H1 (cell line): ENCODE data around the gene FRY. TPM values are rescaled to one million over a fixed set of nuclear protein-coding genes. Genes with fewer than 3 reads are reported as not detected.

ENCODE experiments used
- CTCF ChIA-PET: fragments of 300-600 bp; sonication (Branson Sonifier 250); formaldehyde crosslinking; loops from one replicate; lab custom pipeline; 2021; ENCODE audit not compliant: partially characterized antibody; lab: Charles Lee
- POLR2A ChIA-PET: fragments of 300-600 bp; sonication (Branson Sonifier 250); formaldehyde crosslinking; loops from one replicate; lab custom pipeline; 2021; ENCODE audit warnings: inconsistent platforms; ENCODE audit not compliant: partially characterized antibody; lab: Charles Lee
- DNase-seq, 2 experiments: peaks; one replicate each; pipeline versions ENCODE4 v3.0.0 to v3.0.0-alpha.2; 2010 to 2022; ENCODE audit warnings: low spot score in 2 of 2, low read depth in 1 of 2, mixed read lengths in 1 of 2
- FAIRE-seq: peaks from 2 replicates; lab custom pipeline; 2011; peaks lifted over from hg19 to GRCh38; lab: Jason Lieb, UNC
- H2AFZ ChIP-seq: 2 replicates; pipeline ENCODE4 v1.8.1; 2012; ENCODE audit warnings: low read length, inconsistent platforms
- H2AK5ac ChIP-seq: 2 replicates; pipeline ENCODE4 v1.6.1; 2013; ENCODE audit warnings: low read depth, low read length
- H2BK120ac ChIP-seq: replicated peaks from 2 replicates; pipeline ENCODE3; 2013; ENCODE audit warnings: low read depth, low read length, inconsistent platforms
- H2BK12ac ChIP-seq: 2 replicates; pipeline ENCODE4 v1.6.1; 2013; ENCODE audit warnings: low read depth, low read length
- H2BK15ac ChIP-seq: 2 replicates; pipeline ENCODE4 v1.6.1; 2013; ENCODE audit warnings: low read length
- H2BK20ac ChIP-seq: 2 replicates; pipeline ENCODE4 v1.6.1; 2013; ENCODE audit warnings: low read length
- H2BK5ac ChIP-seq: 2 replicates; pipeline ENCODE4 v1.6.1; 2013; ENCODE audit warnings: low read depth, low read length
- H3K14ac ChIP-seq: 2 replicates; pipeline ENCODE4 v1.6.1; 2013; ENCODE audit warnings: inconsistent platforms; ENCODE audit not compliant: insufficient read length
- H3K18ac ChIP-seq: 2 replicates; pipeline ENCODE4 v1.6.1; 2013; ENCODE audit warnings: low read length; ENCODE audit errors: extremely low read depth
- H3K23ac ChIP-seq: 2 replicates; pipeline ENCODE4 v1.6.1; 2013; ENCODE audit warnings: inconsistent platforms; ENCODE audit not compliant: insufficient read length
- H3K23me2 ChIP-seq: 2 replicates; pipeline ENCODE4 v1.6.1; 2013; ENCODE audit warnings: low read depth, low read length
- H3K27ac ChIP-seq: 2 replicates; pipeline ENCODE4 v1.6.1; 2011; ENCODE audit warnings: low read depth, low read length, inconsistent platforms
- H3K27me3 ChIP-seq, 4 experiments: replicated peaks in 1 of 4; 1 replicate in 1 of 4; 2 replicates in 3 of 4; pipeline versions ENCODE4 v1.6.1 to v1.8.1; 2011 to 2013; ENCODE audit warnings: low read length in 3 of 4, mild to moderate bottlenecking in 3 of 4, inconsistent platforms in 2 of 4, mixed read lengths in 2 of 4, moderate library complexity in 1 of 4; ENCODE audit not compliant: control insufficient read depth in 3 of 4, insufficient read depth in 3 of 4; ENCODE audit errors: extremely low read depth in 1 of 4
- H3K36me3 ChIP-seq, 4 experiments: 2 replicates each; pipeline versions ENCODE4 v1.6.1 to v1.8.1; 2011 to 2013; ENCODE audit warnings: mild to moderate bottlenecking in 4 of 4, low read length in 3 of 4, moderate library complexity in 2 of 4, control low read depth in 1 of 4, inconsistent platforms in 1 of 4; ENCODE audit not compliant: insufficient read depth in 4 of 4, control insufficient read depth in 2 of 4
- H3K4ac ChIP-seq: replicated peaks from 2 replicates; pipeline ENCODE3; 2013; ENCODE audit warnings: low read length, low read depth, mixed read lengths, inconsistent platforms; ENCODE audit not compliant: insufficient read length
- H3K4me1 ChIP-seq, 4 experiments: replicated peaks in 1 of 4; 1 replicate in 1 of 4; 2 replicates in 3 of 4; pipeline versions ENCODE4 v1.6.1 to v1.8.1; 2011 to 2013; ENCODE audit warnings: low read length in 3 of 4, inconsistent platforms in 2 of 4, mixed read lengths in 1 of 4; ENCODE audit not compliant: insufficient read depth in 4 of 4, control insufficient read depth in 3 of 4
- H3K4me2 ChIP-seq, 2 experiments: 2 replicates each; pipeline versions ENCODE4 v1.6.1 to v1.8.1; 2011 to 2013; ENCODE audit warnings: low read depth in 2 of 2, low read length in 2 of 2, control low read depth in 1 of 2, inconsistent platforms in 1 of 2, mild to moderate bottlenecking in 1 of 2; ENCODE audit not compliant: insufficient read depth in 1 of 2
- H3K4me3 ChIP-seq, 4 experiments: fragments of 200-600, 300-600 bp in 1 of 4; sonication (generic), shearing (Covaris generic), sonication (Bioruptor Twin) in 1 of 4; 2 replicates each; pipeline versions ENCODE4 v1.5.1 to v1.8.1; 2011 to 2016; ENCODE audit warnings: low read length in 4 of 4, low read depth in 3 of 4, control low read depth in 2 of 4, inconsistent platforms in 2 of 4, mild to moderate bottlenecking in 2 of 4, mixed read lengths in 1 of 4, moderate library complexity in 1 of 4; ENCODE audit not compliant: insufficient read depth in 2 of 4; ENCODE audit errors: extremely low read depth in 1 of 4
- H3K56ac ChIP-seq: replicated peaks from 2 replicates; pipeline ENCODE3; 2013; ENCODE audit warnings: low read depth, mild to moderate bottlenecking, mixed read lengths, low read length, inconsistent platforms; ENCODE audit not compliant: insufficient read length
- H3K79me1 ChIP-seq: 2 replicates; pipeline ENCODE4 v1.6.1; 2013; ENCODE audit warnings: low read depth, low read length, control low read depth
- H3K79me2 ChIP-seq, 2 experiments: 2 replicates each; pipeline versions ENCODE4 v1.6.1 to v1.8.1; 2012 to 2013; ENCODE audit warnings: low read length in 2 of 2, mild to moderate bottlenecking in 2 of 2, inconsistent platforms in 1 of 2; ENCODE audit not compliant: insufficient read depth in 2 of 2, control insufficient read depth in 1 of 2
- H3K9ac ChIP-seq, 4 experiments: replicated peaks in 1 of 4; 1 replicate in 1 of 4; 2 replicates in 3 of 4; pipeline versions ENCODE4 v1.6.1 to v1.8.1; 2011 to 2013; ENCODE audit warnings: low read depth in 3 of 4, low read length in 3 of 4, control low read depth in 2 of 4, mild to moderate bottlenecking in 2 of 4, moderate library complexity in 2 of 4, inconsistent platforms in 1 of 4; ENCODE audit errors: extremely low read depth in 1 of 4
- H3K9me3 ChIP-seq, 2 experiments: 2 replicates each; pipeline versions ENCODE4 v1.6.1 to v1.8.1; 2012 to 2013; ENCODE audit warnings: mild to moderate bottlenecking in 2 of 2, moderate library complexity in 2 of 2, control low read depth in 1 of 2, inconsistent platforms in 1 of 2, low read depth in 1 of 2, low read length in 1 of 2, mixed read lengths in 1 of 2; ENCODE audit not compliant: insufficient read depth in 2 of 2
- H4K20me1 ChIP-seq, 2 experiments: replicated peaks in 1 of 2; 2 replicates each; pipeline versions ENCODE3 to v1.8.1; 2011 to 2013; ENCODE audit warnings: inconsistent platforms in 2 of 2, low read length in 2 of 2, mild to moderate bottlenecking in 1 of 2; ENCODE audit not compliant: insufficient read depth in 2 of 2, control insufficient read depth in 1 of 2
- H4K5ac ChIP-seq: 2 replicates; pipeline ENCODE4 v1.6.1; 2013; ENCODE audit warnings: low read length, low read depth, mixed read lengths, inconsistent platforms; ENCODE audit not compliant: insufficient read length
- H4K8ac ChIP-seq: 2 replicates; pipeline ENCODE4 v1.8.0; 2013; ENCODE audit warnings: mild to moderate bottlenecking, moderate library complexity, low read length, inconsistent platforms; ENCODE audit not compliant: insufficient read depth; ENCODE audit errors: extremely low read depth
- H4K91ac ChIP-seq: replicated peaks from 2 replicates; pipeline ENCODE3; 2013; ENCODE audit warnings: low read length, mixed read lengths, inconsistent platforms; ENCODE audit not compliant: insufficient read length
- JUN ChIP-seq: IDR thresholded peaks from 2 replicates; pipeline ENCODE4 v1.6.1; 2011; ENCODE audit warnings: low read depth, mild to moderate bottlenecking, improper control_type of control experiment, low read length
- NRF1 ChIP-seq: IDR thresholded peaks from 2 replicates; pipeline ENCODE4 v1.6.1; 2011; ENCODE audit warnings: mild to moderate bottlenecking, low read depth, low read length, improper control_type of control experiment
- POLR2AphosphoS5 ChIP-seq: IDR thresholded peaks from 2 replicates; pipeline ENCODE4 v1.6.1; 2011; ENCODE audit warnings: low read depth, low read length
- RNF2 ChIP-seq: fragments of 200-900, 300-1000 bp; sonication (generic); IDR thresholded peaks from 2 replicates; pipeline ENCODE4 v1.7.1; 2016; ENCODE audit warnings: borderline replicate concordance, low read depth, mild to moderate bottlenecking, antibody characterized with exemption, low read length; ENCODE audit not compliant: poor library complexity, severe bottlenecking; ENCODE audit errors: missing control alignments
- SIX5 ChIP-seq: IDR thresholded peaks from 2 replicates; pipeline ENCODE4 v1.6.1; 2011; ENCODE audit warnings: mild to moderate bottlenecking, low read depth, low read length
- SP2 ChIP-seq: IDR thresholded peaks from 2 replicates; pipeline ENCODE4 v1.6.1; 2012; ENCODE audit warnings: mild to moderate bottlenecking, low read length, inconsistent platforms
- WGBS, 2 experiments: shearing (Covaris generic) in 1 of 2; methylation state at CpG; one replicate each; pipeline versions ENCODE4 v1.1.6 to v1.1.7; 2013 to 2015; ENCODE audit warnings: low lambda C conversion rate in 2 of 2, mixed read lengths in 2 of 2, inconsistent platforms in 1 of 2, low coverage in 1 of 2, missing lambda C conversion rate in 1 of 2; ENCODE audit not compliant: insufficient replicate concordance in 2 of 2, insufficient coverage in 1 of 2, insufficient read length in 1 of 2; ENCODE audit errors: extremely low coverage in 1 of 2, missing lambda C conversion rate in 1 of 2; 5-methylcytosine and 5-hydroxymethylcytosine counted together
- polyA plus RNA-seq, 7 experiments: library from polyadenylated mRNA; depleted of rRNA in 3 of 7; stranded (reverse) in 5 of 7; unstranded in 2 of 7; fragments of >200 nt in 5 of 7; fragments of 200-250 nt in 2 of 7; gene quantifications; 1 replicate in 5 of 7; 2 replicates in 1 of 7; 4 replicates in 1 of 7; pipeline versions ENCODE4 v1.2.1 to v1.2.3, GENCODE V29; 2011 to 2013; ENCODE audit warnings: missing spikeins in 2 of 7, mixed read lengths in 2 of 7
- total RNA-seq: library from RNA; stranded (reverse); fragmentation: NEBNext Ultra II Directional; extraction: Animal tissue kit (Norgen Biotek cat#: 25700); gene quantifications from 2 replicates; pipeline ENCODE4 v1.2.1, GENCODE V29; 2021

Gene FRY
- total and polyA plus RNA-seq, 2 of the 8 experiments (the other 6 are each of a cell fraction or from before 2014, with no cell fraction given): 4.3 to 9.2 TPM

GRCh38 chr13:32176696-32177095 lies 145.1 kb downstream of the FRY start:
- CTCF ChIA-PET: interaction anchor here (1.3 to 5.4 kb wide), 3 partner anchors 11 to 91 kb away, joined by 3 to 41 read pairs (median 3); no protein-coding TSS in a partner anchor
- Histone ChIP-seq H3K9me3 (no peaks in the 10 kb centered on the region), H3K4ac (no peak overlapping the region), H2BK15ac (no peak overlapping the region), H3K23ac (no peak overlapping the region), H2BK5ac (no peak overlapping the region), H4K91ac (no peak overlapping the region), H3K79me2 (no peaks in the 10 kb centered on the region), H4K8ac (no peak overlapping the region), H3K9ac (no peak overlapping the region), H4K20me1 (peaks cover 0 to 1% of the 10 kb centered on the region in 2 experiments), H3K27me3 (no peaks in the 10 kb centered on the region), H3K14ac (no peak overlapping the region), H3K18ac (no peak overlapping the region), H2AK5ac (no peak overlapping the region), H2AFZ (no peak overlapping the region), H2BK20ac (no peak overlapping the region), H4K5ac (no peak overlapping the region), H3K36me3 (peaks cover 0 to 4% (median 0%) of the 10 kb centered on the region in 4 experiments; a peak in 2 of 8 replicates), H3K23me2 (peaks cover 5% of the 10 kb centered on the region), H3K4me3 (no peak overlapping the region), H3K79me1 (no peaks in the 10 kb centered on the region), H2BK120ac (no peak overlapping the region), H3K4me1 (no peaks in the 10 kb centered on the region), H3K27ac (no peak overlapping the region), H3K56ac (no peak overlapping the region), H3K4me2 (no peak overlapping the region), H2BK12ac (no peak overlapping the region)
- WGBS, 2 experiments: 94% methylated on average over 1 of the region's 1 CpG; no CpG with 5 or more reads in 1 of the 2 experiments
- no peak for DNase-seq
- FAIRE-seq: no peak
- TF ChIP-seq SIX5 (no peak), JUN (no peak), RNF2 (no peak), NRF1 (no peak), SP2 (no peak), POLR2AphosphoS5 (no peak)
- POLR2A ChIA-PET: interaction anchor here (0.8 kb wide), 1 partner anchor 8 kb away, joined by 3 read pairs; no protein-coding TSS in a partner anchor
